Activated CD8-positive, alpha-beta memory T cell treated with anti-CD3 and anti-CD28 coated beads for 1 hour (primary cell): Measurements from ENCODE around the gene KLF4.
"Not testable (repeated sequence)": the region's sequence is repeated elsewhere in the genome, so short reads cannot be mapped to it uniquely, and the experiment has no call there.

Source experiments
- DNase-seq, 2 donors: peaks; one replicate each; pipeline ENCODE4 v3.0.0-alpha.2; 2020; ENCODE audit warnings: low read depth in 1 of 2; ENCODE audit errors: extremely low read depth in 1 of 2

Gene KLF4

DNA sequence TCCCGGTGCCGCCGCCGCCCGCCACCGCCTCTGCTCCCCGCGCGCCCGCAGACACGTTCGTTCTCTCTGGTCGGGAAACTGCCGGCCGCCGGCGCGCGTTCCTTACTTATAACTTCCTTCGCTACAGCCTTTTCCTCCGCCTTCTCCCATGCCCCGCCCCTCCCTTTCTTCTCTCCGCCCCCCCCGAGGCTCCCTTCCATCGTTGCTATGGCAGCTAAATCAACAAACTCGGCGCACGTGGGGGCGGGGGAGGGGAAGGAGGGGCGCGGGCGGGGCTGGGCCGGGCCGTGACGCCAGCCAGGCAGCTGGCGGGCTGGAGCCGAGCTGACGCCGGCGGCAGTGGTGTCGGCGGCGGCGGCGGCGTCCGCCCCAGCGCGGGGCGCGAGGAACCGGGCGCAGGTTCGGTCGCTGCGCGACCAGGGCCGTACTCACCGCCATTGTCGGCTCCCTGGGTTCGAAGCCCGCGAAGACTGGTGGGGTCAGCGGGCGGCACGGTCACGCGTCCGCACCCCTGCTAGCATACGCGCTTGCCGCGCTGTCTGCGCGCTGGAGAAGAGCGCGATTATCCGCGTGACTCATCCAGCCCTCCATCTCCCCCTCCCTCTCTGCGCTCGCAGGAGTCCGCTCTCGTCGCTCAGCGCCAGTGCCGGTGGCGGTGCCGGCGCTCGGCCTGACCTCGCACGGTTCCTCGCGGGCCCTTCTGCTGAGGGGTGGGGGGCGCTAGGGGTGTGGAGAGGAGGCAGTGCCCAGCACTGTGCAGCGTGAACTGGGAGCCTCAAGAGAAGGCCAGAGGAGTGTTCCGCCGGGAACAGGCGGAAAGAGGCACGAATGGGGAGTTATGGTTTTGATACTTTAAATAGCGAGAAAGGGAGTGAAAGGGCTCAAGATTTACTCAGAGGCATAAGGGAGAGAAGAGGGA, at the start of gene KLF4:
TSS of gene KLF4 (minus strand) at position 83 of the 919 bp plus-strand sequence. CDS start 597 bp downstream, outside the sequence.
- DNase-seq: peak in 1 of 2 donors; percentile 6

DNA sequence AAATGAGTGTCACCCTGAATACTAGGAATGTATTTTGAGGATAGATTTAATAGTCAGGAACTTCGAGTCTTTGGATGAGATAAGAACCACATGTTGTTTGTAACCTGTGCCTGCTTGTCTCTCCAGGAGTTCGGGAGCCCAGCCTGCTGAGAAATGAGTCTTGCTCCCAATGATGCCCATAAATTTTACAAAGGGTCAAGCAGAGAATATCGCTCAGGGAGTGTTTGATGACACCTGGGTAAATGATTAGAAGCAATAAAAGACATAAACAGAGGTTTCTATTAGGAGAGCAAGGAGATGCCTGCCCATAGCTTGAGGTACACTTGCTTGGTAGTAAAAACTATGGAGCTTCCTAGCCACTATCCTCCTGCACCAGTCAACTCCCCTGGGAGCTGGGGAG, 46.9 kb upstream of the KLF4 start:
- DNase-seq: no peak

DNA sequence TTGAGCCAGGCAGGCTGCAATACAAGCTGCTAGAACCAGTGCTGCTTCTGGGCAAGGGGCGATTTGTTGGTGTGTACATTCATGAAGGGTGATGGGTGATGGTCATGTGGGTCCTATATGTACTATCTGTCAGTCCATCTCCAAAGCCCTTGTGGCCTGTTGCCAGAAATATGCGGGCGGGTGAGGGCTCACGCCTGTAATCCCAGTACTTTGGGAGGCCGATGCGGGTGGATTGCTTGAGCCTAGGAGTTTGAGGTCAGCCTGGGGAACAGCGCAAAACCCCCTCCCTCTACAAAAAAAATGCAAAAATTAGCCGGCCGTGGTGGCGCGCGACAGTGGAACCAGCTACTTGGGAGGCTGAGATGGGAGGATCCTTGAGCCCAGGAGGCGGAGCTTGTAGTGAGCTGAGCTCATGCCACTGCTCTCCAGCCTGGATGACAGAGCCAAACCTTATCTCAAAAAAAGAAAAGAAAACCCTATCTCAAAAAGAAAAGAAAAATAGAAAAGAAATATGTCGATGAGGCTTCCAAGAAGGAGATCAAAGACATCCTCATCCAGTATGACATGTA, 45.0 kb upstream of the KLF4 start:
- DNase-seq: no peak

DNA sequence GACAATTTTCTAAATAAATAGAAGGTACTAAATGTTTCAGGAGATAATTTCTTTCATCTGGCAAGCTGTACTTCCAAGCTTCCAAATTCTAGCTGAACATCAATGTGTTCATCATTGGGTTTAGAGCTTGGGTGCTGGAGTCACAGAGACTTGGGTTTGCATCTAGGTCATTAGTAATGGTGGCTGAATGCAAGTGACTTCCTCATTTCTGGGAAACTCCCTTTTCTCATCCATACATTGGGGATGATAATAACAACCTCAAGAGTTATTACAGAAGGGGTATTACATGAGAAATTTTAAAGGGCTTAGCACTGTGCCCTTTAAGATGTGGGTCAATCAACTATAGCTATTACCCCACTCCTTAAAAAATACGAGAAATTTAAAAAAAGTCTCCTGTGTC, 41.1 kb upstream of the KLF4 start:
- no peak for DNase-seq

DNA sequence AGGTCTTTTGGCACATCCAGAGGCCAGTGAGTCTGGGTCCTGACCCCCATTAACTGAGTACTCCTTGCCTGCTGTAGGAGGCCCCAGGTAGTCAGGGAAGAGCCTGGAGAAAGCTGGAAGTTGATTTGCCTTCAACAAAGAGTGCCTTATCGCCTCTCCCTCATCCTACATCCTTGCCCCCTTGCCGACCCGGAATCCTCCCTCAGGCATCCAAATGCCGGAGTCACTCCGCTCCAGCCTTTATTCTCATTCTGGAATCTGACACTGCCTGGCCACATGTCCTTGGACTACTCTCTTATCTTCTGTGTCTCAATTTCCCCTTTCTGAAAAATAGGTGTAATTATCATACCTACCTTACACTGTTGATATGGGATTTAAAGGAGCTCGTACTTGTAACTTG, 39.1 kb upstream of the KLF4 start:
- no peak for DNase-seq

DNA sequence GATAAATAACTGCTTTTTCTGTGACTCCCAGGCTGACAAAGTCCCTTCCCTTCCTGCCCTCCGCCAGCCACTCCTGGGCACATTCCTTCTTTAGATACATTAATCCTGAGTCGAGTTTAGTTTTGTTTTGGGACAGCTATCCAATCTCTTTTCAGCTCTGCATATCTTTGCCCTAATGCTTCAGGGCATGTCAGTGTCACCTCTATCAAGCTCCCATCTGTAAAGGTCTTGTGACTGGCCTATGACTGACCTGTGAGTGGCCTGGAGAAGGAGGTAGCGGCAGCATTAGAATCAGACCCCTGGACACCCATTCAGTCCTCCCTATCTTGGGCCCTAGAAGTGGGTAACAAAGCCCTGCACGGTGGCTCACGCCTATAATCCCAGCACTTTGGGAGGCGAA, 34.0 kb upstream of the KLF4 start:
- DNase-seq: no peak

DNA sequence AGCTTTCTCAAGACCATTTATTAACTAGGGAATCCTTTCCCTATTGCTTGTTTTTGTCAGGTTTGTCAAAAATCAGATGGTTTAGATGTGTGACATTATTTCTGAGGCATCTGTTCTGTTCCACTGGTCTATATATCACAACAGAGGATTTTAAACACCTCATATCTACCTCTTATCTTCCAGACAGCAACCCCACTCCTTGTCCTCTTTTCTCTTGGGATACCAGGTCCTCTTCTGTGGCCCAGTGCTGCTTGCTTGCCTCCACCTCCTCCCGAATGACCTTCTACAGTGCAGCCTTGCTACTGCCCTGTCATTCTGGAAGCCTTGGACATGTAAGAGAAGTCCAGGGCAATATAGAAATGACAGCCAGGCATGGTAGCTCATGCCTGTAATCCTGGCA, 30.6 kb upstream of the KLF4 start:
- no peak for DNase-seq

DNA sequence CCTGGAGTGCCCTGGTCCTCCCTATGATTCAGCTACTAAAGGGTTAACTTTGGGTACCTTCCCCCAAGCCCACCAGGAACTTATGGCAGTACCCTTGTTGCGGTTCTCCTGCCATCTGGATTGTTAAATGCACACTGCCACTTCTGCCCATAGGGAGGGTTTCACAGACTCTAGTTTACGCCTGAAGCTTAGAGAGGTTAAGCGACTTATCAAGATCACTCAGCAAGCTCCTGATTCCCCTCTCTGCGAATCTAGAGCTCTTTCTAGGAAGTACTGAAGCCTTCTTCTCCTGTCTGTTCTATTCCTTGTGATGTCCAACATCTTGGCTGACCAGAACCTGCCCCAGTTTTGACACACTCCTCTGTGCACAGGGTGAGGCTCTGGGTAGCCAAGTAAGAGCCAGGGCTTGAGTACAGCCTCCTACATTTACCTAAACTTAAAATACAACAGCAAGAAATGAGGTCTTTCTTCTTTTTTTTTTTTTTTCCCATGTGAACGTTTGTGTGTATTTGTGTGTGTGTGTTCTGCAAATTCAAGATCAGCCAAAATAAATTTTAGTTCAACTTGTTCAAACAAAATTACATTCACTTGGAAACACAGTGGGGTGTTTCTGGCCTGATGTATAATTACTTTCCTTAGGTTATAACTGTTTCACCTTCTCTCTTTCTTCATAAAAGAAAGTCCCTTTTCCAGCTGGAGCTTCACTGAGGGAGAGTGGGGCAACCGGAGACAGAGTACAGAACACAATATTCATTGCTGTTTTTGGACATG, 28.7 kb upstream of the KLF4 start:
- no peak for DNase-seq

DNA sequence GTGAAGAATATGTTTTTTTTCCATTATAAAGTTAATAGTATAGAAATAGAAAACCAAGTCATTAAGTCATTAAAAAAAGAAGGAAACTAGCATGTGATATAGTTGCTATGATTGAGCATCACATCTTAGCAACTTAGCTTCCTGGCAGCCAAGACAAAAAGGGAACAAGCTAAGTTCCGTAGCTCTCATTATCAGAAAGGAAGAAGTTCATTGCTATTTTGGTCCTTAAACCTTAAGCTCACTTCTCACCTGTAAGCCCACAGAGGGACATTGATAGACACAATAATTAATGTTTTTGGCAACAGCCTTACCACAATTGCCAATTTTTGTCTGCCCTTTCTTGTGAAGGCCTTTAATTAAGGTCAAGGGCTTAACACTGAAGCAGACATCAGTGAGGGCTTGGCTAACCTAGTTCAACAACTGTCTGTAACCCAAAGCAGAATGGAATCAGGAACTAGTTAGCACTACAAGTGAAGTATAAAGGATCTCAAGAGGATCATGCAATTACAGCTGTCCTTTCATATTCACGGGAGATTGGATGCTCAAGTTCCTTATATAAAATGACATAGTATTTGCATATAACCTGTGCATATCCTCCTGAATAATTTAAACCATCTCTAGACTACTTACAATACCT, 24.0 kb upstream of the KLF4 start:
- no peak for DNase-seq

DNA sequence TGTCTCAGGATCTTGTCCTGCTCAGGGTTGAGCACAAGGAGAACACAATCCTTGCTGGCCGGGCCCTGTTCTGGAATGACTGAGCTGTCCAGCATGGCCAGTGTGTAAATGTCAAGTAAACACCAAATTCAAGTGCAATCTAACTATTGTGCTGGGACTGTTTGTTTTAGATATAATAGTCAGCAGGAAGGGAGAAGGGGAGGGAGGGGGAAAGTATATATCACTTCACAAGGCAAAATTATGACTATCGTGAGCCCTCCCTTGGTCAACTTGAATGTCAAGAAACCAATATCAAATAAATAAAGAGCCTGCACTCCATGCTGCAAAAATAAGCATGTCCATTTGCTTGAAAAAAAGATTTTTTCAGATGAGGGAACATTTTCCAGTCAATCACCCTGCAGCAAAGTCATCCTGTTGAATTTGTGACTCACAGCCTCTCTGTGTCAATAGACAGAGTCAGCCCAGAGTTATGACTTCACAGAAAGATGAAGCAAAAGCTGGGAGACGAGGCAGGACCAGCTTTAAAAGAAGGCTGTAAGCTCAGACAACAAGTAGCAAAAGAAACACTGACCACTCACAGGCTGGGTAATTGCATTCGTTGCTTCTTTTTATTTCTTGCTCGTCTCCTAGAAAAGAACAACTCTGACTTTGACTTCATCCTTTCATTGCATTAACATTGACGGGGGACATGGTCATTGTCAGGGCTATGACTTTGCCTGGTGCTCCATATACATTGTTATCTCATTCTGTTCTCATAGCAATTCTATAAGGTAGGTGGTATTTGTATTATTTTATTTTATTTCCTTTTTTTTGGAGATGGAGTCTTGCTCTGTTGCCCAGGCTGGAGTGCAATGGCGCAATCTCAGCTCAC, 15.3 kb upstream of the KLF4 start:
- no peak for DNase-seq

DNA sequence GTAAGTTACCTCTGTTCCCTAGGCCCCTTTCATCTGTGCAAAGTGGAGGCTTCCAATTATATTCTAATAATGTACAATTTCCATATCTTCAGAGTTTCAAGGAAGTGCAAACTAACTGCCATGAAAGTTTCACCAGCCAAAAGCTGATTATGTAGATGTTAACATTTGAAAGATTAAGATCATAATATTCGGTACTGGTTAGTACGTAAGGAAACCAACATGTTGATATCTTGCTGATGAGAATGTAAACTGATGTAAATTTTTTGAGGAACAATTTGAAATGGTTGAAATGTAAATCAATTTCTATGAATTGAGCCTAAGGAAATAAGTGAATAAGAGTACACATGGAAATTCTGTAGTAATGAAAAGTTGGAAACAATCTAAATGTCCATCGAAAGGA, 12.9 kb upstream of the KLF4 start:
- no peak for DNase-seq

DNA sequence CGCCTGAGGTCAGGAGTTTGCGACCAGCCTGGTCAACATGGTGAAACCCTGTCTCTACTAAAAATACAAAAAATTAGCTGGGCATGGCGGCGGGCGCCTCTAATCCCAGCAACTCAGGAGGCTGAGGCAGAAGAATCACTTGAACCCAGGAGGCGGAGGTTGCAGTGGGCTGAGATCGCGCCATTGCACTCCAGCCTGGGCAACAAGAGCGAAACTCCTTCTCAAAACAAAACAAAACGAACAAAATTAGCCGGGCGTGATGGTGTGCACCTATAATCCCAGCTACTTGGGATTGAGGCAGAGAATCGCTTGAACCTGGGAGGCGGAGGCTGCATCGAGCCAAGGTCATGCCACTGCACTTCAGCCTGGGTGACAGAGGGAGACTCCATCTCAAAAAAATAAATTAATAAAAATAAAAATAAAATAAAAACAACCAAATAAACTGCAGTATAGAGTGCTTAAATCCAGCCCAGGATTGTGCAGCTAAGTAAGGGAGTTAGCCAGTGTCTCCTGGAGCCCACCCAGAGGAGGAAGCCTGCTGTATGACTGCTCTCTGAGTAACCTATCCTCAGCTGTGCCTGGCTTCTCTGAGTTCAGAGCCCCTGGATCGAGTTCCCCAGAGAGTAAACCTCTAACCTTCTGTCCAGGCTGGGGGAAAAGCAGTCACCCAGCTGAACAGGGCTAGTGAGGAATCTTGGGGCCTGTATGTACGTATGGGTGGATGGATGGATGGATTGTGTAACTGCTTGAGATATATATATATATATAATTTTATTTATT, 11.0 kb upstream of the KLF4 start:
- DNase-seq: not testable (repeated sequence)

DNA sequence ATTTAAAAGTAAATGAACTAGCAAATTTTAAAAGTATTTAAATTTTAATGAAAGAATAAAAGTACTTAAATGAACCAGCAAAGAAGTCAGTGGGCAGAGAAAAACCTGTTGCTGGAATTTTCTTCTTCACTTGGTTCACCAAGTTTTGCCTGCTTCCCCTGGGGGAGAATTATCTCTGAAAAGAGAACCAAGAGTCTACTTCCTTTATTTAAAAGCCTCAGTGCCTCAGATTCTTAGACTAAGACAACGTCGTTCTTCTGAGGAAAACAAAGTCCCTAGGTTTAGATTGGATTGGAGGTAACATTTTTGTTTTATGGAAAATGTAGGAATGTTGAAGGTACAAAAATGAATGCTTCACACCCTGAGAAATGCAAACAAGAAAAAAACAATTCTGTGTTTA, 7.4 kb upstream of the KLF4 start:
- DNase-seq: no peak

DNA sequence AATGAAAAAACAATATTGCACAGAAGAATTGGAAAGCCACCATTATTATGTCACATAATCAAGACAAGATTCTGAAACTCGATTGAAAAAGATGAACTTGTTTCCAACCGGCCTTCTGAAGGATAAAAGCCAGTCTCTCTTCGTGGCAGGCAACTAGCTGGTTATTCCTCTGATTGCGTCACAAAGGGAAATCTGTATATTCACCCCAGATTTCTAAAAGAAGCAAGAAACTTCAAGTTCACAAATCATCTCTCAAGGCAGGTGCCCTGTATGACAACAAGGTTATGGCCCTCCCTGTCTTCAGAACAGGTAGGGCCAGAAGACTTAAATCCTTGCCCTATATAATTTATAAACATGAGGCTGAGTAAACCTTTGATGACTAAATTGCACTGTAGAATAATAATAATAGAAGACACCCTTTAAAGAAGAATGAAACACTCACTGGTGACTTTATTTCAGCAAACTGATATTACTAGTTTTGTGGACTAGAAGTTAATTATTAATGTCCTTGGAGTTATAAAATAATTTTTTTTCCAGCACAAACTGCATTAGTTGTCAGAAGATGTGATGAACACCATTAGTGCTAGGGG, 2.9 kb upstream of the KLF4 start:
- no peak for DNase-seq

DNA sequence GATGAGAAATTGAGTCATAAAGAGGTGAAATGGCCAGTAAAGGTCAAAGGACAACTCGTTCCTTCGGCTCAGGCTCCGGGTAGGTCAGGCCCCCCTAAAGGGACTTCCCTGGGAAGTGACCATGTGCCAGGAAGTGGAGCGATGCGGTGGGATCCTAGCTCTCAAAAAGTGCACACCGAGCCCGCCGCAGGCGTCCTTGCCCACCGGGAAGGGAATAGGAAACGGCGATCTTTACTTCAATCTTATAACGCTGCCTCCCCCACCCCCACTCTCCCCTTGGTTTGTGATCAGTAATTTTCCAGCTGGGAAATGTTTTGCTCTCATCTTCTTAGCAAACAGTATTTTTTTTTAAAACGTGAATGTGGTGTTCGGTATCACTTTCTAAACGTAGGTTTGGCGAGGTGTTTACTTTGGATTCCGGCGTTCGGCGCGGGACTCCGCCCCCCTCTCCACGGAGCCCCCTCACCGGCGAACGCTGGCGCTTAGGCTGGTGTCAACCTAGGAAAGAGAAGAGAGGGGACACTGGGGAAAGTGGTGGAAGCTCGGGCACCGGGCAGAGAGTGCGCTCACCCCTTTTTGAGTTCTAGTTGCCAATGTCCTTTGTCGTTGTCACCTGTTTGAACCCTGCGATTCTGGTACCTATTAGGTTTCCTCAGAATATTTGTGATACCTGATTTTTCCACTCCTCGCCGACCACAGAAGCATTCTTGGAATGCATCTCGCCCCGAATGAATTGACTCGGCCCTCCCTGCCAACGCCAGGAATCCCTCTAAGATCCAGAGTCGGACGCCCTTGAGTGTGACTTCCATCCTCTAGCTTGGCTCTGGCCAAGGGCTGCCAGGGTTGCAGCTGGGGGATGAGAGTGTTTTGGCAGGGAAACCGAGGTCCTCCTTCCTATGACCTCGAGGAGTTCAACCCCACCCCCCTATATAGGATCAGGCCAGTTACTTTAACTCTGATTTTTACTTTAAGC, 1.8 kb upstream of the KLF4 start:
- DNase-seq: no peak

DNA sequence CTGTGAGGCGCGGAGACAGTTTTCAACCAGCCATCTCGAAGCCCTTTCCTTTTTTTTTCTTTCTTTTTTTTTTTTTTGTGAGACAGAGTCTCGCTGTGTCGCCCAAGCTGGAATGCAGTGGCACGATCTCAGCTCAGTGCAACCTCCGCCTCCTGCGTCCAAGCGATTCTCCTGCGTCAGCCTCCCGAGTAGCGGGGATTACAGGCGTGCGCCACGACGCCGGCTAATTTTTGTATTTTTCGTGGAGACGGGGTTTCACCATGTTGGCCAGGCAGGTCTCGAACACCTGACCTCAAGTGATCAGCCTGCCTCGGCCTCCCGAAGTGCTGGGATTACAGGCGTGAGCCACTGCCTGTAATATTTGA, 1.0 kb upstream of the KLF4 start:
- not testable (repeated sequence) for DNase-seq

DNA sequence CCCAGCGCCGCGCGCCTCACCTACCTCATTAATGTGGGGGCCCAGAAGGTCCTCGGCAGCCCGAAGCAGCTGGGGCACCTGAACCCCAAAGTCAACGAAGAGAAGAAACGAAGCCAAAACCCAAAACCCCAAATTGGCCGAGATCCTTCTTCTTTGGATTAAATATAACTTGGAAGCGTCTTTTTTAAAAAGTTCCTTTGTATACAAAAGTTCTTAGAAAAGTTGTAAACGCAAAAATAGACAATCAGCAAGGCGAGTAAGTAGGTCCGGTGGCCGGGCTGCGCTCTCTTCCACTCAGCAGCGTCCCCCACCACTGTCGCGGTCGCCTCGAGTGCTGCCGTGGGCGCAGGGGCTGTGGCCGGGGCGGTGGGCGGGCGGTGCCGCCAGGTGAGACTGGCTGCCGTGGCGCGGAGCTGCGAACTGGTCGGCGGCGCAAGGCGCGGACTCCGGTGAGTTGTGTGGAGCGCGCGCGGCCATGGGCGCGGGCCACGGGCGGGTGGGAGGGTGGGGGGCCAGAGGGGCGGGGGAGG, 360 bp downstream of the KLF4 start:
- DNase-seq: no peak
